Keratinocyte (primary cell): ENCODE results near the gene TMEM247. TPM values are rescaled to one million over a fixed set of nuclear protein-coding genes. Genes with fewer than 3 reads are reported as not detected.

Source experiments
- DNase-seq: peaks from one replicate; pipeline ENCODE4 v3.0.0-alpha.2; 2011; ENCODE audit warnings: low read depth, missing footprints, low spot score
- FAIRE-seq: peaks from 2 replicates; lab custom pipeline; 2011; peaks lifted over from hg19 to GRCh38; lab: Jason Lieb, UNC
- H2AFZ ChIP-seq: 2 replicates; pipeline ENCODE4 v1.6.0; 2012; ENCODE audit warnings: low read length, control low read depth, inconsistent platforms; ENCODE audit not compliant: control insufficient read depth
- H3K27ac ChIP-seq: 2 replicates; pipeline ENCODE4 v1.5.1; 2011; ENCODE audit warnings: low read length; ENCODE audit not compliant: control insufficient read depth, insufficient read depth
- H3K27me3 ChIP-seq: 3 replicates; pipeline ENCODE4 v1.6.0; 2011; ENCODE audit warnings: low read length; ENCODE audit not compliant: control insufficient read depth, insufficient read depth; ENCODE audit errors: extremely low read depth
- H3K36me3 ChIP-seq, 2 experiments: 2 replicates in 1 of 2; 3 replicates in 1 of 2; pipeline ENCODE4 v1.5.1; 2011; ENCODE audit warnings: low read length in 2 of 2, mild to moderate bottlenecking in 1 of 2; ENCODE audit not compliant: control insufficient read depth in 2 of 2, insufficient read depth in 2 of 2; ENCODE audit errors: extremely low read depth in 1 of 2
- H3K4me1 ChIP-seq: 3 replicates; pipeline ENCODE4 v1.5.1; 2011; ENCODE audit warnings: low read length; ENCODE audit not compliant: control insufficient read depth, insufficient read depth; ENCODE audit errors: extremely low read depth
- H3K4me2 ChIP-seq: 3 replicates; pipeline ENCODE4 v1.6.0; 2011; ENCODE audit warnings: low read depth, low read length; ENCODE audit not compliant: control insufficient read depth, insufficient read depth; ENCODE audit errors: extremely low read depth
- H3K4me3 ChIP-seq, 3 experiments: fragments of 200-600 bp in 1 of 3; sonication (generic) in 1 of 3; 2 replicates in 2 of 3; 3 replicates in 1 of 3; pipeline ENCODE4 v1.5.1; 2011 to 2016; ENCODE audit warnings: low read length in 3 of 3, mild to moderate bottlenecking in 3 of 3, control low read depth in 2 of 3, inconsistent platforms in 1 of 3, low read depth in 1 of 3, mixed read lengths in 1 of 3, mixed run types in 1 of 3, moderate library complexity in 1 of 3; ENCODE audit not compliant: control insufficient read depth in 2 of 3, insufficient read depth in 2 of 3; ENCODE audit errors: extremely low read depth in 1 of 3
- H3K79me2 ChIP-seq: 2 replicates; pipeline ENCODE4 v1.6.0; 2012; ENCODE audit warnings: low read length; ENCODE audit not compliant: control insufficient read depth, insufficient read depth
- H3K9ac ChIP-seq: 3 replicates; pipeline ENCODE4 v1.6.0; 2011; ENCODE audit warnings: low read length; ENCODE audit not compliant: control insufficient read depth, insufficient read depth; ENCODE audit errors: extremely low read depth
- H3K9me1 ChIP-seq: 3 replicates; pipeline ENCODE4 v1.6.0; 2011; ENCODE audit warnings: low read length; ENCODE audit not compliant: control insufficient read depth, insufficient read depth; ENCODE audit errors: extremely low read depth
- H3K9me3 ChIP-seq: 2 replicates; pipeline ENCODE4 v1.5.1; 2012; ENCODE audit warnings: low read depth, low read length; ENCODE audit not compliant: control insufficient read depth
- H4K20me1 ChIP-seq: 3 replicates; pipeline ENCODE4 v1.6.0; 2011; ENCODE audit warnings: low read length; ENCODE audit not compliant: control insufficient read depth, insufficient read depth; ENCODE audit errors: extremely low read depth
- EZH2 ChIP-seq: IDR thresholded peaks from one replicate; pipeline ENCODE4 v1.6.1; 2012; ENCODE audit warnings: inconsistent platforms, mild to moderate bottlenecking, low read length, moderate library complexity
- dilution Hi-C: fragments of 300-500 bp; cut with MboI; formaldehyde crosslinking; loops from one replicate; pipeline ENCODE4 v1.7.0; 2020; ENCODE audit warnings: low sequenced_read_pairs; ENCODE audit not compliant: extremely low pct_ligation_motif_present
- polyA plus RNA-seq, 5 experiments: library from polyadenylated mRNA; depleted of rRNA in 3 of 5; stranded (reverse) in 3 of 5; stranded (forward) in 1 of 5; unstranded in 1 of 5; fragments of >200 nt; gene quantifications; 1 replicate in 1 of 5; 2 replicates in 3 of 5; 3 replicates in 1 of 5; pipeline versions ENCODE4 v1.2.1 to v1.2.3, GENCODE V29; 2011 to 2012; ENCODE audit warnings: missing spikeins in 2 of 5, low read depth in 1 of 5, low replicate concordance in 1 of 5
- TF ChIP-seq, protein P1 (sequence below), 3 experiments: IDR thresholded peaks in 1 of 3; conservative IDR thresholded peaks in 1 of 3; optimal IDR thresholded peaks in 1 of 3; 2 replicates in 2 of 3; 3 replicates in 1 of 3; pipeline versions ENCODE3 to v1.5.1; 2011; ENCODE audit warnings: low read length in 3 of 3, mild to moderate bottlenecking in 3 of 3, moderate library complexity in 2 of 3, control low read depth in 1 of 3, inconsistent platforms in 1 of 3; ENCODE audit not compliant: insufficient read depth in 2 of 3; ENCODE audit errors: extremely low read depth in 1 of 3

TMEM247 gene
- polyA plus RNA-seq, 1 donor (not counting 4 experiments of a cell fraction or from before 2014, with no cell fraction given): not detected

- H3K27ac ChIP-seq: no peak overlapping the region
- H3K36me3 ChIP-seq: no peaks in the 10 kb centered on the region
- H3K9me1 ChIP-seq: no peaks in the 10 kb centered on the region
- H3K4me2 ChIP-seq: no peak overlapping the region
- dilution Hi-C loops: no loop called here
- H2AFZ ChIP-seq: no peak overlapping the region
- H3K4me1 ChIP-seq: peaks cover 13% of the 10 kb centered on the region
- H3K9ac ChIP-seq: no peak overlapping the region
- no peak for DNase-seq
- H4K20me1 ChIP-seq: no peaks in the 10 kb centered on the region
- H3K4me3 ChIP-seq: no peak overlapping the region
- no peaks in the 10 kb centered on the region for H3K79me2 ChIP-seq
- no peaks in the 10 kb centered on the region for H3K9me3 ChIP-seq
- FAIRE-seq: no peak
- no peaks in the 10 kb centered on the region for H3K27me3 ChIP-seq
- TF ChIP-seq EZH2: no peak
- TF ChIP-seq, protein P1, sequence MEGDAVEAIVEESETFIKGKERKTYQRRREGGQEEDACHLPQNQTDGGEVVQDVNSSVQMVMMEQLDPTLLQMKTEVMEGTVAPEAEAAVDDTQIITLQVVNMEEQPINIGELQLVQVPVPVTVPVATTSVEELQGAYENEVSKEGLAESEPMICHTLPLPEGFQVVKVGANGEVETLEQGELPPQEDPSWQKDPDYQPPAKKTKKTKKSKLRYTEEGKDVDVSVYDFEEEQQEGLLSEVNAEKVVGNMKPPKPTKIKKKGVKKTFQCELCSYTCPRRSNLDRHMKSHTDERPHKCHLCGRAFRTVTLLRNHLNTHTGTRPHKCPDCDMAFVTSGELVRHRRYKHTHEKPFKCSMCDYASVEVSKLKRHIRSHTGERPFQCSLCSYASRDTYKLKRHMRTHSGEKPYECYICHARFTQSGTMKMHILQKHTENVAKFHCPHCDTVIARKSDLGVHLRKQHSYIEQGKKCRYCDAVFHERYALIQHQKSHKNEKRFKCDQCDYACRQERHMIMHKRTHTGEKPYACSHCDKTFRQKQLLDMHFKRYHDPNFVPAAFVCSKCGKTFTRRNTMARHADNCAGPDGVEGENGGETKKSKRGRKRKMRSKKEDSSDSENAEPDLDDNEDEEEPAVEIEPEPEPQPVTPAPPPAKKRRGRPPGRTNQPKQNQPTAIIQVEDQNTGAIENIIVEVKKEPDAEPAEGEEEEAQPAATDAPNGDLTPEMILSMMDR (optimal IDR thresholded peaks at IDR 0.05 in 1 of 3, IDR thresholded peaks at IDR 0.05 in 1 of 3, conservative IDR thresholded peaks at IDR 0.05 in 1 of 3; ENCODE audit: extremely low read depth in 1 of 3, insufficient read depth in 2 of 3, low read length in 3 of 3): no peak
Observed at GRCh38 chr2:46439582-46439981, 39.8 kb upstream of the TMEM247 start.

DNA sequence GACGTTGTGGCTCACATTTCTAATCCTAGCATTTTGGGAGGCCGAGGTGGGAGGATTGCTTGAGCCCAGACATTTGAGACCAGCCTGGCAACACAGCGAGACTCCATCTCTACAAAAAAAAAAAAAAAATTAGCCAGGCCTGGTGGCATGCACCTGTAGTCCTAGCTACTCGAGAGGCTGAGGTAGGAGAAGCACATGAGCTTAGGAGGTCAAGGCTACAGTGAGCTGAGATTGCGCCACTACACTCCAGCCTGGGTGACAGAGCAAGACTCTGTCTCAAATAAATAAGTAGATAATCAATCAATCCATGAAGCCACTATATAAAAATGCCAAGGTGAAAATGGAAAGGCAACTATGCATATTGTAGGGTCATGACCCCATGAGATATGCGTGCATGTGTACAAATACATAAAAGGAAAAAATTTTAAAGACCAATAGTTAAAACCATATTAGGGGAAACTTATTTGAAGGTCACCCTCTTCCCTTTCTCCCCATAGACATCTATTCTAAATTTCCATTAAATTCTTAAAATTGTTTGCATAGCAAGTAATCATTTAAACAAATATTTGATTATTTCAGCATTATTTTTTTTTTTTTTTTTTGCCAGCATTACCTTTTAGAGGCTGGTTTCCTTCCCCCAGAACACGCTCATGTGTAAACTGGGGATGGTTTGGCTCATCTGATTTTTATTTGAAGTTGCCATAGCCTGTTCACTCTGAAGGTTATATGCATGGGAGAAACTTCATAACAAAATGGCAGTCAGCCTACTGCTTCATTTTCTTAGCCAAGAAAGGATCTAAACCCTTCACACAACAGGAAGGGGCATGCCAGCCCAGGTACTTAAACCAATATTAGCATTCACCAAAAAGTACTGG, 37.3 kb upstream of the TMEM247 start:
- Histone ChIP-seq H3K4me1 (no peaks in the 10 kb centered on the region), H3K36me3 (no peaks in the 10 kb centered on the region), H3K4me3 (no peak overlapping the region), H3K27me3 (no peaks in the 10 kb centered on the region), H3K79me2 (no peaks in the 10 kb centered on the region), H3K9me1 (no peaks in the 10 kb centered on the region), H4K20me1 (no peaks in the 10 kb centered on the region), H2AFZ (no peak overlapping the region), H3K27ac (no peak overlapping the region), H3K9me3 (no peaks in the 10 kb centered on the region), H3K4me2 (no peak overlapping the region), H3K9ac (no peak overlapping the region)
- DNase-seq (no peak), FAIRE-seq (no peak)
- no peak for TF ChIP-seq EZH2
- TF ChIP-seq, protein P1 (optimal IDR thresholded peaks at IDR 0.05 in 1 of 3, IDR thresholded peaks at IDR 0.05 in 1 of 3, conservative IDR thresholded peaks at IDR 0.05 in 1 of 3; ENCODE audit: extremely low read depth in 1 of 3, insufficient read depth in 2 of 3, low read length in 3 of 3): no peak
- dilution Hi-C loops: no loop called here
